ENCODE results near the gene MACROD2. TPM values are rescaled to one million over a fixed set of nuclear protein-coding genes. Genes with fewer than 3 reads are reported as not detected.

Gene MACROD2
- total RNA-seq, 4 donors from 2014 or later = 4.6 to 33.0 (median 8.3) TPM

DNA sequence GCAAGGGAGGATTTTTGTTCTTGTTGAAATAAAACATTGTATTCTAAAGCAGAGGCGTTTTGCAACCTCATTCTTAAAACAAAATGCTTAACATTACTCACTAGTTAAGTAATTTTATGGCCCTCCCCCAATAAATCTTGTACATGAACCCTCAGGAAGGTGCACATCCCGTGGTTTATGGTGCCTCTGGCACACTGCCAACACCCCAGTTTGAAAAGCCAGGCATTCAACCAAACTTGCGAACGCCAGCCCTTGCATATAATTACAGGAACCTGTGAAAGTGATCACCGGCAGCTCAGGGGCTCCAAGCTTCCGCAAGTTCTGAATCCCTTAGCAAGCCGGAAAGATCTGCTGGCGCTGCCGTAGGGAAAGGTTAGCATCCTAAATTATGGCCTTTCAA lies 1451.1 kb downstream of the MACROD2 start:
- in situ Hi-C loops (cut with MboI; ENCODE audit: low pct_ligation_motif_present in 1 of 4, low pct_unique_long_range_greater_than_20kb in 1 of 4, low sequenced_read_pairs in 3 of 4) = no loop called here
- no peak for DNase-seq
- TF ChIP-seq CTCF (IDR thresholded peaks at IDR 0.05) (no peak), POLR2AphosphoS5 (IDR thresholded peaks at IDR 0.05) (no peak), EP300 (IDR thresholded peaks at IDR 0.05; ENCODE audit: low read depth) (no peak), POLR2A (IDR thresholded peaks at IDR 0.05) (no peak)
- Histone ChIP-seq H3K4me1 (peaks cover 0 to 4% (median 0%) of the 10 kb centered on the region in 4 donors), H3K4me3 (no peak overlapping the region), H3K9me3 (no peaks in the 10 kb centered on the region), H3K27me3 (no peaks in the 10 kb centered on the region), H3K27ac (no peak overlapping the region), H3K36me3 (no peaks in the 10 kb centered on the region)
- WGBS, 2 donors (ENCODE audit: low coverage in 1 of 2) = 23 to 84% methylated on average over 3 to 9 of the region's 9 CpGs
- intact Hi-C loops (cut with DNase I; ENCODE audit: low total_unique reads) = no loop called here

GRCh38 chr20:15447549-15447948 lies 1452.2 kb downstream of the MACROD2 start:
- Histone ChIP-seq H3K27ac (no peak overlapping the region), H3K27me3 (no peaks in the 10 kb centered on the region), H3K36me3 (no peaks in the 10 kb centered on the region), H3K9me3 (no peaks in the 10 kb centered on the region), H3K4me1 (peaks cover 0 to 4% (median 0%) of the 10 kb centered on the region in 4 donors), H3K4me3 (no peak overlapping the region)
- TF ChIP-seq POLR2AphosphoS5 (IDR thresholded peaks at IDR 0.05) (no peak), EP300 (IDR thresholded peaks at IDR 0.05; ENCODE audit: low read depth) (no peak), CTCF (IDR thresholded peaks at IDR 0.05) (no peak), POLR2A (IDR thresholded peaks at IDR 0.05) (no peak)
- intact Hi-C loops (cut with DNase I; ENCODE audit: low total_unique reads) (no loop called here), in situ Hi-C loops (cut with MboI; ENCODE audit: low pct_ligation_motif_present in 1 of 4, low pct_unique_long_range_greater_than_20kb in 1 of 4, low sequenced_read_pairs in 3 of 4) (no loop called here)
- no peak for DNase-seq
- 74 to 100% methylated on average over 1 to 2 of the region's 2 CpGs for WGBS, 2 donors (ENCODE audit: low coverage in 1 of 2)

- TF ChIP-seq EP300 (IDR thresholded peaks at IDR 0.05; ENCODE audit: low read depth) = no peak
- Histone ChIP-seq H3K27me3 (no peaks in the 10 kb centered on the region), H3K4me1 (peaks cover 0 to 4% (median 0%) of the 10 kb centered on the region in 4 donors), H3K36me3 (no peaks in the 10 kb centered on the region), H3K27ac (no peak overlapping the region), H3K4me3 (no peak overlapping the region), H3K9me3 (no peaks in the 10 kb centered on the region)
- intact Hi-C loops (cut with DNase I; ENCODE audit: low total_unique reads) = no loop called here
- DNase-seq = no peak
- WGBS, 2 donors (ENCODE audit: low coverage in 1 of 2) = 87 to 100% methylated on average over 1 to 4 of the region's 4 CpGs
- in situ Hi-C loops (cut with MboI; ENCODE audit: low pct_ligation_motif_present in 1 of 4, low pct_unique_long_range_greater_than_20kb in 1 of 4, low sequenced_read_pairs in 3 of 4) = no loop called here
Measured at GRCh38 chr20:15449061-15449460, 1453.7 kb downstream of the MACROD2 start.

DNA sequence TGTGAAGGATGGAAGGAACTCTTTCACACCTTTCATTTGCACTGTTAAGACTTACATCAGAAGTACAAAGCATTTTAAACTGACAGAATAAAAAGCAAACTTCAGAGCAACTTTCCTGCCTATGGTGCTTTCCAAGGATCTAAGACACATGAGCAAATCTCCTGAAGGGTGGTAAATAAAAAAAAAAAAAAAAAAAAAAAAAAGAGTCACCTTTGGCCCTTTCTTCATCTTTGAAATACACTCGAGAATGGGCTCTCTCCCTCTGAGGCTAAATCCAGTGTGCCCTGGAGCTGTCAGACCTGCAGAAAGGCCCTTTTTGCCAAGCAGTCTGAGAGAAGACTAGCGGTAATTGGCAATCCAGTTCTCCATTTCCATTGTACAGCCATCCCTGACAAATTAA lies 1455.9 kb downstream of the MACROD2 start:
- Histone ChIP-seq H3K4me3 (no peak overlapping the region), H3K4me1 (peaks cover 0 to 3% (median 0%) of the 10 kb centered on the region in 4 donors), H3K27ac (no peak overlapping the region), H3K9me3 (no peaks in the 10 kb centered on the region), H3K36me3 (no peaks in the 10 kb centered on the region), H3K27me3 (no peaks in the 10 kb centered on the region)
- DNase-seq = no peak
- 68 to 71% methylated on average over 2 of the region's 2 CpGs for WGBS, 2 donors (ENCODE audit: low coverage in 1 of 2)
- intact Hi-C loops (cut with DNase I; ENCODE audit: low total_unique reads) = no loop called here
- TF ChIP-seq POLR2AphosphoS5 (IDR thresholded peaks at IDR 0.05) (no peak), CTCF (IDR thresholded peaks at IDR 0.05) (no peak), EP300 (IDR thresholded peaks at IDR 0.05; ENCODE audit: low read depth) (no peak), POLR2A (IDR thresholded peaks at IDR 0.05) (no peak)
- in situ Hi-C loops (cut with MboI; ENCODE audit: low pct_ligation_motif_present in 1 of 4, low pct_unique_long_range_greater_than_20kb in 1 of 4, low sequenced_read_pairs in 3 of 4) = no loop called here

DNA sequence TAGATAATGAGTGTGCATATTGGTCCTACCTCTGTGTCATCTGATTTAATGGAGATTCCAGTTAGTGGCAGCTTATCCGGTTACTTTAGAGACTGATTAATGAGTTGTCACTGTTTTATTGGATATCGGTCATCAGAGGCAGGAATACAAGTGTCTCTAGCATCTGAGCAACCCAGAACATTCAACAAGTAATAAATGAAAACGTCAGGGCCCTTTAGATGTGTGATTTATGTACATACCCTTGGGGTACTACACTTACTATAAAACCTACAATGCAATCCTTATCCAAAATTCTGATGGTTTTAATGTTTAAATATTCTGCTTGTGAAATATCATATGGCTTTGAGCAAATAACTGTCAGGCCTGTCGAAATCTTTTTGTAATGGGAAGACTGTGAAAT lies 1460.0 kb downstream of the MACROD2 start:
- Histone ChIP-seq H3K27me3 (no peaks in the 10 kb centered on the region), H3K27ac (no peak overlapping the region), H3K36me3 (no peaks in the 10 kb centered on the region), H3K9me3 (no peaks in the 10 kb centered on the region), H3K4me1 (no peaks in the 10 kb centered on the region), H3K4me3 (no peak overlapping the region)
- DNase-seq = no peak
- TF ChIP-seq EP300 (IDR thresholded peaks at IDR 0.05; ENCODE audit: low read depth) (no peak), CTCF (IDR thresholded peaks at IDR 0.05) (no peak), POLR2AphosphoS5 (IDR thresholded peaks at IDR 0.05) (no peak), POLR2A (IDR thresholded peaks at IDR 0.05) (no peak)
- in situ Hi-C loops (cut with MboI; ENCODE audit: low pct_ligation_motif_present in 1 of 4, low pct_unique_long_range_greater_than_20kb in 1 of 4, low sequenced_read_pairs in 3 of 4) (no loop called here), intact Hi-C loops (cut with DNase I; ENCODE audit: low total_unique reads) (no loop called here)
- 50 to 76% methylated on average over 3 to 4 of the region's 4 CpGs for WGBS, 2 donors (ENCODE audit: low coverage in 1 of 2)
